Epidermal melanocyte (primary cell): ENCODE measurements around the gene ADAM11.

Source experiments
- DNase-seq: peaks from one replicate; pipeline ENCODE4 v3.0.0; 2011; ENCODE audit warnings: low spot score; ENCODE audit not compliant: insufficient read length

ADAM11 gene

GRCh38 chr17:44775136-44775837 is 16.5 kb downstream of the ADAM11 start:
- DNase-seq = peak; percentile 91

GRCh38 chr17:44775838-44776621 is 17.2 kb downstream of the ADAM11 start:
- no peak for DNase-seq

- DNase-seq = no peak
Observed at GRCh38 chr17:44776628-44777393, 18.0 kb downstream of the ADAM11 start.

GRCh38 chr17:44777394-44778348 is 18.9 kb downstream of the ADAM11 start:
- DNase-seq = no peak

GRCh38 chr17:44778656-44779210 is 19.9 kb downstream of the ADAM11 start:
- DNase-seq = no peak

- DNase-seq = no peak
Observed at GRCh38 chr17:44779211-44780025, 20.6 kb downstream of the ADAM11 start.

GRCh38 chr17:44780161-44780560 is 21.4 kb downstream of the ADAM11 start:
- no peak for DNase-seq

GRCh38 chr17:44780845-44781480 is 22.2 kb downstream of the ADAM11 start:
- no peak for DNase-seq

- no peak for DNase-seq
Observed at GRCh38 chr17:44781551-44782325, 22.9 kb downstream of the ADAM11 start.

- DNase-seq = no peak
Observed at GRCh38 chr17:44782326-44782850, 23.6 kb downstream of the ADAM11 start.

- no peak for DNase-seq
Observed at GRCh38 chr17:44785921-44786320, 27.1 kb downstream of the ADAM11 start.

GRCh38 chr17:44786551-44787081 is 27.8 kb downstream of the ADAM11 start:
- no peak for DNase-seq

GRCh38 chr17:44787271-44787940 is 28.6 kb downstream of the ADAM11 start:
- no peak for DNase-seq

GRCh38 chr17:44788139-44788538 is 29.4 kb downstream of the ADAM11 start:
- DNase-seq = no peak

- DNase-seq = no peak
Observed at GRCh38 chr17:44792276-44792675, 33.5 kb downstream of the ADAM11 start.

- no peak for DNase-seq
Observed at GRCh38 chr17:44793885-44794842, 35.4 kb downstream of the ADAM11 start.
